GM10266 (cell line): ENCODE measurements around the gene COX19.

Experiments
- DNase-seq: peaks from one replicate; pipeline ENCODE4 v3.0.0; 2012; ENCODE audit errors: extremely low spot score
- CTCF ChIP-seq: IDR thresholded peaks from 2 replicates; pipeline ENCODE4 v1.5.1; 2012; ENCODE audit warnings: mild to moderate bottlenecking, low read depth; ENCODE audit not compliant: control insufficient read depth, insufficient read depth; ENCODE audit errors: missing control alignments

COX19 gene

GRCh38 chr7:1020849-1021251 lies 45.5 kb upstream of the COX19 start:
- TF ChIP-seq CTCF = no peak
- DNase-seq = no peak

DNA sequence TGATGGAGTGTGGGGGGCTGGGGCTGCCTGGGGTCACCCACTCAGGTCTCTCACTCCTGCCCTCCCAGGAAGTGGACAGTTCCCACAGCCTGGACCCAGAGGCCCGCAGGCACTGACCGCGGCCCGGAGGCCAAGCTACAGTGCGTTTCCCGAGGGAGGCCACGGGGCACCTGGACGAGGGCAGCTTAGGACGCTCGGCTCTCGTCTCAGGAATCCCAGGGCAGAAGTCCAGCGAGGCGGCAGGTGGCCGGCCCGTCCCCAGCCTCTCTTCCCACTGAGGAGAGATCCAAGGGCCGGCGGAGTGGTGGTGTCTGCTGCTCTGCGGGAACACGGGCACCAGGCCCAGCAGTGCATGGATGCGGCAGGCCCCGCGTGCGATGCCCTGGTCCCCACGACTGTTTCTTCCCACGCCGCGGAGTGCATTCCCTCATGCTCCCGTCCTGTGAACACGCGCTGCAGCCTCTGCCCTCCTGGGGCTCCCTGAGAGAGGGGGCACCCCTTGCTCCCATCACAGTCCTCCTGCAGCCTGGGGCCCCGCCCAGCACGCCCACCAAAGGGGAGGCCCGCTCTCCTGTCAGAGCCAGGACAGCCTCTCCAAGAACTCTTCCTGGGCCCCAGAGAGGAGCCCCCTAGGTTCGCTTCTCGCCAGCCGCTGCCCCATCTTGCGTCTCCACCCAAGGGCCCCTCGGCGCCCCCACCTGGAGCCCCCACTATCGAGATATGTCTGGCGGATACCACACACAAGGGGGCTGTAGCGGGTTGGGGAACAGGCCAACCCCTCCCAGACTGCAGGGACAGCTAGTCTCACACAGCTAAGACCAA lies 44.7 kb upstream of the COX19 start:
- DNase-seq = no peak
- TF ChIP-seq CTCF = no peak

- TF ChIP-seq CTCF = no peak
- no peak for DNase-seq
Measured at GRCh38 chr7:1019255-1019785, 44.0 kb upstream of the COX19 start.

GRCh38 chr7:1018334-1018695 lies 43.0 kb upstream of the COX19 start:
- no peak for DNase-seq
- TF ChIP-seq CTCF = no peak

GRCh38 chr7:1017586-1018333 lies 42.4 kb upstream of the COX19 start:
- DNase-seq = no peak
- TF ChIP-seq CTCF = no peak

DNA sequence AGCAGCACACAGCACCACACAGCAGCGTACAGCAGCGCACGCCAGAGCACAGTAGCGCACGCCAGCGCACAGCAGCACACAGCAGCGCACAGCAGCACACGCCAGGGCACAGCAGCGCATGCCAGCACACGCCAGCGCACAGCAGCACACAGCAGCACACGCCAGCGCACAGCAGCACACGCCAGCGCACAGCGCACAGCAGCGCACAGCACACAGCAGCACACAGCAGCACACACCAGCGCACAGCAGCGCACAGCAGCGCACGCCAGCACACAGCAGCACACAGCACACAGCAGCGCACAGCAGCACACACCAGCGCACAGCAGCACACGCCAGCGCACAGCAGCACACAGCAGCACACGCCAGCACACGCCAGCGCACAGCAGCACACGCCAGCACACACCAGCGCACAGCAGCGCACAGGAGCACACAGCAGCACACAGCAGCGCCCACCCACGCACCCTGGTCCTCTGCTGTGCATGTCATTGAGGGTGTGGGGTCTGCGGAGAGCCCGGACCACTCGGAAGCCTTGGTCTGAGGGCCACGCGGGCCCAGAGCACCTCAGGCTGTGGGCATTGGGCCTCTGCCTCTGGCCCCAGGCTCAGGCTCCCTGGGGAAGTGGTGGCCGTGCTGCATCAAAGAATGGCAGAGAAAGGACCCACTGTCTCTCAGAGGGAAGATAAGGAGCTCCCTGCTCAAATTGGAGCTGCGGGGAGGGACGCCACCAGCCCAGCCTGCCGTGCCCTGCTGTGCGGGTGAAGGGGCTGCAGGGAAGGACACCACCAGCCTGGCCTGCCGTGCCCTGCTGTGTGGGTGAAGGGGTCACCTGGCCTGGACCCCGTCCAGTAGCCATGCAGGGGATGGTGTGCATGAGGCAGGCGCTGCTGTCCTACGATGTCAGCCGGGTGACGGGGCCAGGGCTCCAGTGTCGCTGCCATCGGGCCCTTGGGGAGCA lies 41.5 kb upstream of the COX19 start:
- TF ChIP-seq CTCF = no peak
- no peak for DNase-seq
